Stimulated activated naive B cell treated with anti-CD40 and anti-IgM and Interleukin-4, amounts not matched to agents 10 μg/mL and 1 μg/mL and 100 μg/mL, for 72 hours (primary cell): Measurements from ENCODE around the gene P4HB.
A peak's percentile ranks its signal among the peaks of the same experiment; 100 is the strongest.

Experiments
- ATAC-seq, 2 donors: fragments of 150-1000 bp; cut with Tn5 transposase; replicated peaks; 2 replicates each; pipeline ENCODE4 v1.10.0; 2021; ENCODE audit warnings: moderate library complexity in 1 of 2
- DNase-seq: peaks from one replicate; pipeline ENCODE4 v3.0.0; 2021
- H3K27ac Mint-ChIP-seq: one replicate; pipeline ENCODE4 v1.8.0; 2022; ENCODE audit warnings: mild to moderate bottlenecking, mixed read lengths
- H3K27me3 Mint-ChIP-seq, 2 donors: one replicate each; pipeline ENCODE4 v1.8.0; 2022; ENCODE audit warnings: mixed read lengths in 2 of 2
- H3K36me3 Mint-ChIP-seq, 2 donors: one replicate each; pipeline ENCODE4 v1.8.0; 2022; ENCODE audit warnings: mixed read lengths in 2 of 2, mild to moderate bottlenecking in 1 of 2
- H3K4me1 Mint-ChIP-seq, 2 donors: one replicate each; pipeline ENCODE4 v1.8.0; 2022; ENCODE audit warnings: mixed read lengths in 2 of 2, mild to moderate bottlenecking in 1 of 2
- H3K4me3 Mint-ChIP-seq, 2 donors: one replicate each; pipeline ENCODE4 v1.8.0; 2022; ENCODE audit warnings: mild to moderate bottlenecking in 2 of 2, mixed read lengths in 2 of 2, moderate library complexity in 1 of 2
- H3K9me3 Mint-ChIP-seq, 2 donors: one replicate each; pipeline ENCODE4 v1.8.0; 2022; ENCODE audit warnings: mixed read lengths in 2 of 2, mild to moderate bottlenecking in 1 of 2

P4HB gene

GRCh38 chr17:81829858-81830257 is 30.5 kb downstream of the P4HB start:
- Mint-ChIP-seq H3K36me3 (peaks cover 4 to 10% of the 10 kb centered on the region in 2 donors), H3K4me1 (peaks cover 25 to 40% of the 10 kb centered on the region in 2 donors), H3K4me3 (no peak overlapping the region), H3K27ac (no peak overlapping the region), H3K27me3 (no peaks in the 10 kb centered on the region), H3K9me3 (no peaks in the 10 kb centered on the region)
- no peak for ATAC-seq
- DNase-seq: no peak

GRCh38 chr17:81828656-81829055 is 31.7 kb downstream of the P4HB start:
- H3K27me3 Mint-ChIP-seq: no peaks in the 10 kb centered on the region
- no peak for ATAC-seq
- H3K27ac Mint-ChIP-seq: no peak overlapping the region
- peaks cover 7 to 13% of the 10 kb centered on the region in 2 donors for H3K36me3 Mint-ChIP-seq
- no peaks in the 10 kb centered on the region for H3K9me3 Mint-ChIP-seq
- no peak overlapping the region for H3K4me3 Mint-ChIP-seq
- peaks cover 24 to 36% of the 10 kb centered on the region in 2 donors for H3K4me1 Mint-ChIP-seq
- no peak for DNase-seq

- no peaks in the 10 kb centered on the region for H3K27me3 Mint-ChIP-seq
- H3K27ac Mint-ChIP-seq: no peak overlapping the region
Measured at GRCh38 chr17:81825841-81826466, 34.4 kb downstream of the P4HB start.

GRCh38 chr17:81824595-81824994 is 35.7 kb downstream of the P4HB start:
- peaks cover 12 to 15% of the 10 kb centered on the region in 2 donors for H3K4me1 Mint-ChIP-seq
- H3K36me3 Mint-ChIP-seq: peaks cover 12 to 16% of the 10 kb centered on the region in 2 donors
- no peak for DNase-seq
- H3K9me3 Mint-ChIP-seq: no peaks in the 10 kb centered on the region
- H3K27ac Mint-ChIP-seq: no peak overlapping the region
- H3K4me3 Mint-ChIP-seq: no peak overlapping the region
- ATAC-seq: no peak
- H3K27me3 Mint-ChIP-seq: no peaks in the 10 kb centered on the region

More at GRCh38 chr17:81825841-81826466, 34.4 kb downstream of the P4HB start:
- no peak for DNase-seq
- Mint-ChIP-seq H3K36me3 (peaks cover 12 to 20% of the 10 kb centered on the region in 2 donors), H3K4me3 (no peak overlapping the region), H3K4me1 (peaks cover 15 to 25% of the 10 kb centered on the region in 2 donors), H3K9me3 (no peaks in the 10 kb centered on the region)
- no peak for ATAC-seq

- Mint-ChIP-seq H3K4me3 (no peak overlapping the region), H3K27ac (no peak overlapping the region), H3K27me3 (no peaks in the 10 kb centered on the region), H3K9me3 (no peaks in the 10 kb centered on the region), H3K4me1 (peaks cover 11 to 12% of the 10 kb centered on the region in 2 donors), H3K36me3 (peaks cover 12 to 15% of the 10 kb centered on the region in 2 donors)
- ATAC-seq (no peak), DNase-seq (no peak)
Measured at GRCh38 chr17:81823820-81824550, 36.4 kb downstream of the P4HB start.

GRCh38 chr17:81822996-81823819 is 37.1 kb downstream of the P4HB start:
- Mint-ChIP-seq H3K4me3 (no peak overlapping the region), H3K9me3 (no peaks in the 10 kb centered on the region), H3K4me1 (peaks cover 6 to 7% of the 10 kb centered on the region in 2 donors), H3K36me3 (peaks cover 12 to 15% of the 10 kb centered on the region in 2 donors), H3K27ac (no peak overlapping the region), H3K27me3 (no peaks in the 10 kb centered on the region)
- DNase-seq (no peak), ATAC-seq (no peak)

- no peak for ATAC-seq
- DNase-seq: no peak
- Mint-ChIP-seq H3K36me3 (peaks cover 12 to 15% of the 10 kb centered on the region in 2 donors), H3K4me3 (no peak overlapping the region), H3K4me1 (peaks cover 5 to 7% of the 10 kb centered on the region in 2 donors), H3K27ac (no peak overlapping the region), H3K9me3 (no peaks in the 10 kb centered on the region), H3K27me3 (no peaks in the 10 kb centered on the region)
Measured at GRCh38 chr17:81822312-81822637, 38.1 kb downstream of the P4HB start.

- peak in 1 of 2 donors; percentile 23 for ATAC-seq
- DNase-seq: no peak
- Mint-ChIP-seq H3K27me3 (peaks cover 3% of the 10 kb centered on the region in 2 donors), H3K27ac (no peak overlapping the region), H3K4me1 (peaks cover 5 to 8% of the 10 kb centered on the region in 2 donors), H3K9me3 (no peaks in the 10 kb centered on the region), H3K4me3 (no peak overlapping the region), H3K36me3 (peaks cover 12 to 15% of the 10 kb centered on the region in 2 donors)
Measured at GRCh38 chr17:81821603-81822311, 38.6 kb downstream of the P4HB start.

GRCh38 chr17:81821147-81821546 is 39.2 kb downstream of the P4HB start:
- no peak for DNase-seq
- Mint-ChIP-seq H3K27me3 (peaks cover 4 to 9% of the 10 kb centered on the region in 2 donors), H3K4me1 (peaks cover 5 to 7% of the 10 kb centered on the region in 2 donors), H3K9me3 (no peaks in the 10 kb centered on the region), H3K4me3 (no peak overlapping the region), H3K36me3 (peaks cover 12 to 14% of the 10 kb centered on the region in 2 donors), H3K27ac (no peak overlapping the region)
- ATAC-seq: no peak

- H3K27me3 Mint-ChIP-seq: peaks cover 4 to 12% of the 10 kb centered on the region in 2 donors
Measured at GRCh38 chr17:81819708-81820107, 40.6 kb downstream of the P4HB start.

GRCh38 chr17:81817758-81818147 is 42.6 kb downstream of the P4HB start:
- H3K9me3 Mint-ChIP-seq: no peaks in the 10 kb centered on the region
- peaks cover 4 to 5% of the 10 kb centered on the region in 2 donors for H3K36me3 Mint-ChIP-seq
- peaks cover 3 to 5% of the 10 kb centered on the region in 2 donors for H3K4me1 Mint-ChIP-seq
- peaks cover 4 to 12% of the 10 kb centered on the region in 2 donors for H3K27me3 Mint-ChIP-seq
- H3K4me3 Mint-ChIP-seq: no peak overlapping the region
- DNase-seq: no peak
- no peak overlapping the region for H3K27ac Mint-ChIP-seq
- no peak for ATAC-seq

More at GRCh38 chr17:81819708-81820107, 40.6 kb downstream of the P4HB start:
- H3K4me3 Mint-ChIP-seq: no peak overlapping the region
- DNase-seq: no peak
- peaks cover 10 to 12% of the 10 kb centered on the region in 2 donors for H3K36me3 Mint-ChIP-seq
- H3K27ac Mint-ChIP-seq: no peak overlapping the region
- ATAC-seq: no peak
- no peaks in the 10 kb centered on the region for H3K9me3 Mint-ChIP-seq
- H3K4me1 Mint-ChIP-seq: peaks cover 5% of the 10 kb centered on the region in 2 donors

GRCh38 chr17:81815646-81815986 is 44.7 kb downstream of the P4HB start:
- no peak overlapping the region for H3K4me3 Mint-ChIP-seq
- H3K4me1 Mint-ChIP-seq: peaks cover 0 to 1% of the 10 kb centered on the region in 2 donors
- ATAC-seq (no peak), DNase-seq (no peak)
- H3K27ac Mint-ChIP-seq: no peak overlapping the region
- H3K36me3 Mint-ChIP-seq: no peaks in the 10 kb centered on the region
- no peaks in the 10 kb centered on the region for H3K9me3 Mint-ChIP-seq
- peaks cover 4 to 12% of the 10 kb centered on the region in 2 donors for H3K27me3 Mint-ChIP-seq

- no peak overlapping the region for H3K27ac Mint-ChIP-seq
- peaks cover 0 to 1% of the 10 kb centered on the region in 2 donors for H3K4me1 Mint-ChIP-seq
- no peak for DNase-seq
- no peak overlapping the region for H3K4me3 Mint-ChIP-seq
- ATAC-seq: no peak
- H3K27me3 Mint-ChIP-seq: peaks cover 10 to 18% of the 10 kb centered on the region in 2 donors
- H3K36me3 Mint-ChIP-seq: no peaks in the 10 kb centered on the region
- no peaks in the 10 kb centered on the region for H3K9me3 Mint-ChIP-seq
Measured at GRCh38 chr17:81814748-81815645, 45.3 kb downstream of the P4HB start.
